GM19372 (cell line): ENCODE results near the gene HK2.

ENCODE experiments used
- ATAC-seq: cut with Tn5 transposase; IDR thresholded peaks from one replicate; pipeline ENCODE4 v1.9.1; 2021; ENCODE audit warnings: mild to moderate bottlenecking, low read depth, moderate library complexity; ENCODE audit not compliant: unreplicated experiment

HK2 gene

GRCh38 chr2:74927621-74928020 is 93.7 kb downstream of the HK2 start:
- no peak for ATAC-seq

- no peak for ATAC-seq
Observed at GRCh38 chr2:74930811-74931486, 97.0 kb downstream of the HK2 start.

- no peak for ATAC-seq
Observed at GRCh38 chr2:74931940-74932339, 98.0 kb downstream of the HK2 start.

- no peak for ATAC-seq
Observed at GRCh38 chr2:74935975-74936391, 102.1 kb downstream of the HK2 start.

GRCh38 chr2:74937221-74937880 is 103.4 kb downstream of the HK2 start:
- ATAC-seq, result no peak

- no peak for ATAC-seq
Observed at GRCh38 chr2:74938264-74938663, 104.3 kb downstream of the HK2 start.

GRCh38 chr2:74939919-74940812 is 106.2 kb downstream of the HK2 start:
- ATAC-seq, result no peak

- ATAC-seq, result no peak
Observed at GRCh38 chr2:74941284-74941683, 107.4 kb downstream of the HK2 start.

GRCh38 chr2:74942263-74942662 is 108.3 kb downstream of the HK2 start:
- ATAC-seq, result no peak
